ENCODE results near the gene SPPL2B.

- TF ChIP-seq CTCF (IDR thresholded peaks at IDR 0.05) = no peak
- no peak for TF ChIP-seq EZH2phosphoT487 (IDR thresholded peaks at IDR 0.05)
Measured at GRCh38 chr19:2339644-2340310, 11.3 kb downstream of the SPPL2B start.
